HG02973 (cell line): ENCODE data around the gene MGAT4D.
A peak's percentile ranks its signal among the peaks of the same experiment; 100 is the strongest.
"Not testable (repeated sequence)": the region's sequence is repeated elsewhere in the genome, so short reads cannot be mapped to it uniquely, and the experiment has no call there.

Experiments used
- ATAC-seq: cut with Tn5 transposase; IDR thresholded peaks from one replicate; pipeline ENCODE4 v1.9.1; 2021; ENCODE audit warnings: moderate library complexity; ENCODE audit not compliant: unreplicated experiment

Gene MGAT4D

DNA sequence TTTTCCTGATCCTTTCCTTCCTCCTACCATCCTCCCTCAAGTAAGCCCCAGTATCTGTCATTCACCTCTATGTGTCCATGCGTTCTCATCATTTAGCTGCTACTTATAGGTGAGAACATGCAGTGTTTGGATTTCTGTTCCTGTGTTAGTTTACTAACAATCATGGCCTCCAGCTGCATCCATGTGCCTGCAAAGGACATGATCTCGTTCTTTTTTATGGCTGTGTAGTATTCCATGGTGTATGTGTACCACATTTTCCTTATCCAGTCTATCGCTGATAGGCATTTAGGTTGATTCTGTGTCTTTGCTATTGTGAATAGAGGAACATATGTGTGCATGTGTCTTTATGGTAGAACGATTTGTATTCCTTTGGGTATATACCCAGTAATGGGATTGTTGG, 53.7 kb downstream of the MGAT4D start:
- not testable (repeated sequence) for ATAC-seq

DNA sequence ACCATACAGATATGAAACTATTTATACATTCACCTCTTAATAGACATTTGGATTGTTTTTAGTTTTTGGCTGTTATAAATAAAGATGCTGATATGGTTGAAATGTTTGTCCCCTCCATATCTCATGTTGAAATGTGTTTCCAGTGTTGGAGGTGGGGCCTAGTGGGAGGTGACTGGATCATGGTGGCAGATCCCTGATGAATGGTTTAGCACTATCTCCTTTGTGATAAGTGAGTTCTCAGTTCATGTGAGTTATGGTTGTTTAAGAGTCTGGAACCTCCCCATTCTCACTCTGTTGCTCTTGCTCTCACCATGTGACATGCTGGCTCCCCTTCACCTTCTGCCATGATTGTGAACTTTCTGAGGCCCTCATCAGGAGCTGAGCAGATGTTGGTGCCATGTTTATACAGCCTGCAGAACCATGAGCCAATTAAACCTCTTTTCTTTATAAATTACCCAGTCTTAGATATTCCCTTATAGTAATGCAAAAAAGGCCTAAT, 58.4 kb downstream of the MGAT4D start:
- no peak for ATAC-seq

DNA sequence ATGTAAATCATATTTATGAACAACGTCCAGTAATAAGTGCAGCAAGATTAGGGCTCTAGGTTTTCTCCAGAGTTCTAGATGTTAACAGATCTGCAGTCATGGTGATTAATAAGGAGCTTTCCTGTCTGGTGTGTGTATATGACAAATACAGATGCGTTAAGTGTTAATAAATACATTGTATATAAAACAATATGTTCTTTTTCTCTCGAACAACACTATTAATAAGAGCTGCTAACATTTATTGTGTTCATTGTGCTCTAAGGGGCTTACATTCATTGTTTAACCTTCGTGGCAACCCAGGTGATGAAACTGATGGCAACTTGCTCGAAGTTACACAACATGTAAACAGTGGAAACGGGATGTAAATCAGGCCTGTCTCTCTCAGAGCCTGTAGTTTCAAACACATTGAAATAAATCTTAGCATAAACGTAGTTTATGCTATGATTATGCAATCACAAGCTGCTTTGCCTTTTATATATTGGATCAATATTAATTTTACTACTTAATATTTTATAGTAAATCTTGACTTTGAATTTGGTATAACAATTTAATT, 70.1 kb downstream of the MGAT4D start:
- ATAC-seq, result no peak

- ATAC-seq, result peak; percentile 84
Measured at GRCh38 chr4:140427106-140427918, 70.8 kb downstream of the MGAT4D start, which contains the start of gene CLGN. Gene CLGN (minus strand): TSS chr4:140427648. CDS start chr4:140413078, 14,570 bp downstream.

GRCh38 chr4:140426610-140427105, 71.4 kb downstream of the MGAT4D start:
- ATAC-seq, result no peak

DNA sequence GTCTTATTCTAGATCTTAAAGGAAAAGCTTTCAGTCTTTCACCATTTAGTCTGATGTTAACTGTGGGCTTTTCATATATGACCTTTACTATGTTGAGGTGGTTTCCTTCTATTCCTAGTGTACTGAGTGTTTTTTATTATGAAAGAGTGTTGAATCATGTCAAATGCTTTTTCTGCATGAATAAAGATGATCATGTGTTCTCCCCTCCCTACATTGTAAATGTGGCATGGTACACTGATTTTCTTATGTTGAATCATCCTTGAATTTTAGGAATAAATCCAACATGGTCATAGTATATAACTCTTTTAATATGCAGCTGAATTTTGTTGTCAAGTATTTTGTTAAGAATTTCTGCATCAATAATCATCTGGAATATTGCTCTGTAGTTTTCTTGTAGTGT, 75.0 kb downstream of the MGAT4D start:
- no peak for ATAC-seq

DNA sequence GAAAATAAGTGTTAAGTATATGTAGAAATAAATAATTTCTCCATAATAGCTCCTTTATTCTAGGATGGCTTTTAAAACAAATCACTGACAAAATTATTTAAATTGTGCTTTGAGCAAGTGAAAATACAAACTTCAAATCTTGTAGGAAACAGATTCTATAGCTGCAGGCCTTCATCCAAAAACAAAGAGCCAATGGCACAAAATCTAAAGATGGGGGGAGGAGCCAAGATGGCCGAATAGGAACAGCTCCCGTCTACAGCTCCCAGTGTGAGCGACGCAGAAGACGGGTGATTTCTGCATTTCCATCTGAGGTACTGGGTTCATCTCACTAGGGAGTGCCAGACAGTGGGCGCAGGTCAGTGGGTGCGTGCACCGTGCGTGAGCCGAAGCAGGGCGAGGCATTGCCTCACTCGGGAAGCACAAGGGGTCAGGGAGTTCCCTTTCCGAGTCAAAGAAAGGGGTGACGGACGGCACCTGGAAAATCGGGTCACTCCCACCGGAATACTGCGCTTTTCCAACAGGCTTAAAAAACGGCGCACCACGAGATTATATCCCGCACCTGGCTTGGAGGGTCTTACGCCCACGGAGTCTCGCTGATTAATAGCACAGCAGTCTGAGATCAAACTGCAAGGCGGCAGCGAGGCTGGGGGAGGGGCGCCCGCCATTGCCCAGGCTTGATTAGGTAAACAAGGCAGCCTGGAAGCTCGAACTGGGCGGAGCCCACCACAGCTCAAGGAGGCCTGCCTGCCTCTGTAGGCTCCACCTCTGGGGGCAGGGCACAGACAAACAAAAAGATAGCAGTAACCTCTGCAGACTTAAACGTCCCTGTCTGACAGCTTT, 84.7 kb downstream of the MGAT4D start:
- ATAC-seq, result not testable (repeated sequence)

DNA sequence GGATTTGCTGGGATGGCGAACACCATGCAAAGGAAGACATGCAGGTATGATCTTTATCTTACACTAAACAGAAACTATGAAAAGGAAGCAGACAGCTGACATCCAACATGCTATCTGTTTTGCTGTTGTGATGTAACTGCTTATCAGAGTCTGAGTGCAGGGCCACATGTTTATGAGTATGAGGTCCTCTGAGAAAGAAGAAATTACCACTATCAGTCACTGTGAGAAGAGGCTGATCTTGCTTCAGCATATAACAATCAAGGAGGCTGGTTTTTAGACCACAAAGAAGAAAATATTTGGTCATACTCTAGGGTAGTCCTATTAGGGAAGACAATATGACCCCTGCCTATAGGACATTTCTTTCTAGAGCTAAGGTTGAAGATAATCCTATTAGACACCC, 89.1 kb downstream of the MGAT4D start:
- no peak for ATAC-seq

- no peak for ATAC-seq
Measured at GRCh38 chr4:140406292-140406691, 91.8 kb downstream of the MGAT4D start.

DNA sequence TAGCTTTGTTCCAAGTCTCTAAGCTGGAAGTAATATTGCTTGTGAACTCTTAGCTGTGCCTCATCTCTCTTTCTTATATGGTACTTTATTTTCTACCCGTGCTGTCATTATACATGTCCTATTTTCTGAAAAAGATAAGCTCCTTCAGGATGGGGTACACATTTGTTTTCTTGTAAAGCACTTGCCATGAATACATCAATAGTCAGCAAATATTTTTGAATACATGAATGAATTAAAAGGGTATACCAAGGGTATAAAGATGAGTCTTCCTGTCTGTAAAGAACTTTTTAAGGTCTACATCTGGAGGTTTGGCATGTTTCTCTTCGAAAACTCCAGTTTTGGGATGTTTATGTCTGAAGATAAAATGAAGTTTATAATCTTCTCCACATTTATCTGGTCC, 98.0 kb downstream of the MGAT4D start:
- ATAC-seq, result no peak

GRCh38 chr4:140395668-140396067, 102.4 kb downstream of the MGAT4D start:
- no peak for ATAC-seq
